GM21528 (cell line): ENCODE data around the gene MYH10.

Experiments
- ATAC-seq: cut with Tn5 transposase; IDR thresholded peaks from one replicate; pipeline ENCODE4 v1.9.1; 2021; ENCODE audit warnings: mild to moderate bottlenecking, moderate library complexity; ENCODE audit not compliant: unreplicated experiment, low FRiP score

MYH10 gene

DNA sequence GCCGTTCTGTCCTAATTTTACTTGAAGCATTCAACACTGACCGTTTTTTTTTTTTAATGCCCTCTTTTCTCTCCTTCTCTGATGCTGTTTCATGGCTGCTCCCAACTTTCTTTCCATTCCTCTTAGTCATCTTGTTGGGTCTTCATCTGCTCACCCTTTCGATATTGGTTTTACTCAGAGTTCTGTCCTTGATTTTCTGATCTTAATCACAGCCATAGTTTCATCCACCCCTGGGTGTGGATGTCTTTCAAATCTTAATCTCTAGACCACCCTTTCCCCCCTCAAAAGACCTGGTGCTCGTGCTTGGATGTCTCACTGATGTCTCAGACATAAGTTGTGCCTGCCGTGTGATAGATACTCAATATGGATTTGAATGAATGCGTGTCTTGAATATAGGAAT lies 172.4 kb downstream of the MYH10 start:
- no peak for ATAC-seq

DNA sequence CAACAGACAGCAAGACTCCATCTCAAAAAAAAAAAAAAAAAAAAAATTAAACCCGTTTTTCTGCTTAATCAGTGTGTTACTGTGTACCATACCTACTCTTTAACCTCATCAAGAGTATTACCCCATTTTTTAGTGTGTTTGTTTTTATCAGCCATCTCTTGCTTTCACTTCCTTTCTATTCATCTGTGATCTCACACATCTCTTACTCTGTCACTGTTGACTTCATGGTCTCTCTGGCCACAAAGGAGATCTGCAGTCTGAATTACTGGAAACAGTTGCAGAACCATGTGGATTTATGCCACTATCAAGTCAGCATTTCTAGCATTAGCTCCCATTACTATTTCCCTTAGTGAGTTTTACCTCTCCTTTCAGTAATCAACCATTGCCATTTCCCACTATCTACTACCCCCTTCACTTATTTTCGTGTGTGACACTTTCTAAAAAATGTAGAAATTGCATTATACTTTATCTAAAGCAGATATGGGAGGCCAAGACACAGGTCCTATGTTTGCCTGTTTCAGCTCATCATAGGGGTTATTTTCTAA lies 174.8 kb downstream of the MYH10 start:
- no peak for ATAC-seq

GRCh38 chr17:8453326-8453725 lies 177.2 kb downstream of the MYH10 start:
- ATAC-seq: no peak

- ATAC-seq: no peak
Measured at GRCh38 chr17:8451933-8452614, 178.5 kb downstream of the MYH10 start.

GRCh38 chr17:8448310-8448709 lies 182.2 kb downstream of the MYH10 start:
- no peak for ATAC-seq

DNA sequence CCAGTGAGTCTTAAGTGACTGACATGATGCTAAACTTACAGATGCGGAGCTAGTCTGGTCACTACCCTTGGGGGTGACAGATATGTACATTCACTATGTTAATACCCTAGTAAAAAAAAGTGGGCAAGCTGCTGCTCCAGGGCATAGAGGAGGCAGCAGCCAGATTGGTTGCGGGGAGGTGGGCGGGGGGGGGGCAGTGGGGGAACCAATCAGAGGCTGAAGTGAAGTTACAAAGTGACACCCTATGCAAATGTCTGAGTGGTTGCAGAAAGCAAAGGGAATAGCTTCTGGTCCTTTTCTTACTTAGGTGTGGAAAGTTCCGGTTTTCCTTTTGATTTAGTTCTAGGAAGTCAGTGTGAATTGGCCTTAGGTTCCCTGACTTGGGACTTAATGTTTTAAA lies 182.7 kb downstream of the MYH10 start:
- no peak for ATAC-seq

GRCh38 chr17:8445536-8445935 lies 185.0 kb downstream of the MYH10 start:
- no peak for ATAC-seq

DNA sequence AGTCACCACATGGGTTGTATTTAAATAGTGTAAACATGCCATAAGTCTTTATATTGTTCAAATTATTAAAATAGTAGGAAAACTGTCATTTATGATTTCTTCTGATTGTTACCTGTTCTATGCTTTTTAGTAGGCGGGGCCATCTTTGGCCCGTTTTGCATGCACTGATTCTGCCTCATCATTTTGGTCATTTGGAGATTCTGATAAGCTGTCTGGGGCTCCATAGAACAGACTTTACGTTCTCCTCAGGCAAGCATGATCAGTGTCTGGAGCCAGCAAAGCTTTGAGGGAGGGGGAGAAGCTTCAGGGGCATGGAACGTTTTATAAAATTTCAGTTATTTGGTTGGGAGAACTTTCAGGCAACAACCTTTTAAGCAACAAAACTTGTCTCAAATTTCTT lies 186.0 kb downstream of the MYH10 start:
- no peak for ATAC-seq

DNA sequence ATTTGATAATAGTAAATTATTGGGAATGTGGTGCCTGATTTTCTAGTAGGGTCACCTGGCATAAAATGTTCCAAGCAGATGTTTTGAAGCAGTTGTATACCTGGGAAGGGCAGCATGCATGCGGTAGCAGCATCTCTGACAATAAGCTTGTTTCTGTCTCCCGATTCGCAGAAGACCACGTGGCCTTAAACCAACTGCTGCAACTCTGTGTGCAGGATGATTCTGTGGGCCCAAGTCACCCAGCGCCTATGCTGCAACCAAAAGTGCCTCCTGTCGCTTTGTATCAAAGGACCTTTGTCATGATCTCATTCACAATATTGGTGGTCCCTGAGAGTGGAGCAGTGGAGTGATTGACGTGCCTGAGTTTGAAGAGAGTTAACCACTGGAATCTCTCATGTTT lies 186.8 kb downstream of the MYH10 start:
- no peak for ATAC-seq

- no peak for ATAC-seq
Measured at GRCh38 chr17:8442310-8442709, 188.2 kb downstream of the MYH10 start.

DNA sequence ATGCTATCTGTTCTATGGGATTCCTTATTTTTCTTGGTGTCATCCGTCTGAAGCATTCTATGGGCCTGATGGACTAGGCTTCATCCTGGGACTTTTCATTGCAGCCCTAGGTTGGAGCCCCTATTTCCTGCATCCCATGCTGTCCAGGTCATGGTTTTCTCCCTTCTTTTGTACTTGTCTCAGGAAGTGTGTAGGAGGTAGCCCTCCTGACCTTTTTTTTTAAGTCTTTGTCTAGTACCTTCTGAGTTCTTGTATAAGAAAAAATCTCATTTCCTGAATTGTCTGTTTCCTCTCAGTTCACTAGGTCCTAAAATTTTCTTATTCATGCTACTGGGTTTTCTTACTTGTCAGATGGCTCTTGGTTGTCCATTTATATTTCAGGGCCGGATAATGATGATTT lies 188.8 kb downstream of the MYH10 start:
- ATAC-seq: no peak

DNA sequence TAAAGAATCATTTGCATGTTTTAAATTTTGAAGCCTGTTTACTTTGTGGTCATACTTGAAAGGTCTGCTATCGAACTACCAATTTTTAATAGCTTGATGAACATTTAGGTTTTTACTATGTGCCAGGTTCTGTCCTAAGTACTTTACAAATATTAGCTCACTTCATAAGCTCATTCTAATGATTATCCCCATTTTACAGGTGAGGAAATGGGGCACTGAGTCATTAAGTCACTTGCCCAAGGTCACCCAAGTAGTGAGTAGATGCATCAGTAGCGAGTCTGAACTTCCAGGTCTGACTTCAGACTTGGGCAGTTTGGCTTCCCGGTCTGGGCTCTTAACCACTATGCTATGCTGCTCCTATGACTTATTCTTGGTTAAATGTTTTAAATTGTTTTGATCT lies 190.8 kb downstream of the MYH10 start:
- no peak for ATAC-seq

DNA sequence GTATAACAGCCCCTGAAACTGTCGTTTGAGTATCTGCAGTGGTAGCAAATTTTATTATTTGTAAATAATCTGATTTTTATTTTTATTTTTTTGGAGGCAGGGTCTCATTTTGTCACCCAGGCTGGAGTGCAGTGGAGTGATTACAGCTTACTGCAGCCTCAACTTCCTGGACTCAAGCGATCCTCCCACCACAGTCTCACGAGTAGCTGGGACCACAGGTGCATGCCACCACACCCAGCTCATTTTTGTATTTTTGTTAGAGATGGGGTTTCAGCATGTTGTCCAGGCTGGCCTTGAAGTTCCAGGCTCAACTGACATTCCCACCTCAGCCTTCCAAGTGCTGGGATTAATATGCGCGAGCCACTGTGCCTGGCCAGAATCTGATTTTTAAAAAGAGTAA lies 192.1 kb downstream of the MYH10 start:
- no peak for ATAC-seq

GRCh38 chr17:8436844-8437171 lies 193.7 kb downstream of the MYH10 start:
- ATAC-seq: no peak

DNA sequence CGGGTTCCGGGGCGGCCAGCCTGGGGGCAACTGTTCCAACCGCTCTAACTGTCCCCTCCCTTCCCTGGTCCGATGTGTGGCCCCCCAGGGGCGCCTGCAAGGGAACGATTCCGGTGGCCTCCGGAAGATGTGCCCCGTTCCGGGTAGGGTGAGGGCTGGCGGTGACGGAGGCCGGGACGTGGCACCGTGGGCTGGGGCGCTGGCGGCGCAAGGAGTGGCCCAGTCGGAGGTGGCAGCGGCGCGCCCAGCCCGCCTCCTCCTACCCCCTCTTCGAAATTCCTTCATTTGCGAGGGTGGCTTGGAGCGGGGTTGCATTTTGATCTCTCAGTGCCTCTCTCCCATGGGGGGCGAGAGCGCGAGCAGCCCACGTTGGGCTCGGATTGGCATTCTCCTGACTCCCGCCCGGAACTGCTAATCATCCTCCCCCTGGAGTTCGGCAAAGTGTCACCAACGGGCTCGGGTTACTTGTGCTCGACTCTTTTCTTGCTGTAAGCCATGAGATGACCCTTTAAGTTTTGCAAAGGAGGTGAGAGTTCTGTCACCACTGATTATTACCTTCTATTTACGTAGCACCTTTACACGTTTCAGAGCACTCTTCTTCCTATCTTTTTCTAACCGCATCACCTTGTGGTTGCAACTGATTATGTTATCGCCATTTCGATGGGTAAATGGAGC lies 194.2 kb downstream of the MYH10 start:
- ATAC-seq: peak; percentile 62

- peak; percentile 95 for ATAC-seq
Measured at GRCh38 chr17:8435245-8436168, 195.0 kb downstream of the MYH10 start, which contains the start of gene NDEL1. TSS of gene NDEL1 (plus strand) at chr17:8435884. CDS start at chr17:8444272, 8,388 bp downstream.

GRCh38 chr17:8430966-8431365 lies 199.6 kb downstream of the MYH10 start:
- ATAC-seq: no peak

DNA sequence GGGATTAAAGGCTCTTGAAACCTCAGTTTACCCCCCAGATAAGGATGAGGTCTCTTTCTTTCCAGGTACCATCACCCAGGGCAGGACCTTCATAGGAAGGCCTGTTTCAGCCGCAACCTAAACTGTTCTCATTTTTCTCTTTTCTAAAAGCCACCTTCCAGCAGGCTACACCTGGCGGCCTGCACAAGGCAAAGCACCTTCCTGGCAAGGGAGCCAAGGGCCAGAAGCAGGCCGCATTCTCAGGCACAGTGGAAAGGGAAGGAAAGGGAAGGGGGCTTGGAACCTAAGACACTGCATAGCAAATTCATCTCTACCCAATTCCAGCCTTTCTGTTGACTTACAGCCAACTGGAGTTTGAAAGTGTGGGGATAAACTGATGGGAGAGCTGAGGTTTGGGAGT lies 203.7 kb downstream of the MYH10 start:
- ATAC-seq: no peak

- no peak for ATAC-seq
Measured at GRCh38 chr17:8426094-8426720, 204.3 kb downstream of the MYH10 start.
